IMR-90 (cell line): Measurements from ENCODE around the gene RAB9A.
"Not testable (repeated sequence)": the region's sequence is repeated elsewhere in the genome, so short reads cannot be mapped to it uniquely, and the experiment has no call there.

ENCODE experiments used
- CTCF ChIP-seq: conservative IDR thresholded peaks from 2 replicates; pipeline ENCODE4 v1.5.1; 2012; ENCODE audit warnings: mild to moderate bottlenecking, low read depth, low read length, improper control_type of control experiment
- MAFK ChIP-seq: IDR thresholded peaks from 2 replicates; pipeline ENCODE4 v1.6.1; 2012; ENCODE audit warnings: low read depth, low read length, improper control_type of control experiment

DNA sequence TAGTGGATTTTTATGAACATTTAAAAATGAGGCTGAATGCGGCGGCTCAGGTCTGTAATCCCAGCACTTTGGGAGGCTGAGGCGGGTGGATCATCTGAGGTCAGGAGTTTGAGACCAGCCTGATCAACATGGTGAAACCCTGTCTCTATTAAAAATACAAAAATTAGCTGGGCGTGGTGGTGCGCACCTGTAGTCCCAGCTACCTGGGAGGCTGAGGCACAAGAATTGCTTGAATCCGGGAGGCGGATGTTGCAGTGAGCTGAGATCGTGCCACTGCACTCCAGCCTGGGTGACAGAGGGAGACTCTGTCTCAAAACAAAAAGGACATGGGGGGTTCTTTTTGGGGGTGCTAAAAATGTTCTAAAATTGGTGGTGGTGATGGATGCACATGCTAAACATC, 19.2 kb upstream of the RAB9A start:
- TF ChIP-seq CTCF, MAFK: not testable (repeated sequence)
